ENCODE results near the gene TBC1D10B. TPM values are rescaled to one million over a fixed set of nuclear protein-coding genes. Genes with fewer than 3 reads are reported as not detected.

TBC1D10B gene
- total RNA-seq, 1 experiment from 2014 or later: 36.0 TPM

- Histone ChIP-seq H2AFZ (ENCODE audit: low read length) (no peak overlapping the region), H3K9ac (ENCODE audit: low read length) (no peak overlapping the region), H3K4me2 (ENCODE audit: low read length) (no peak overlapping the region), H4K20me1 (ENCODE audit: low read length) (no peaks in the 10 kb centered on the region), H3K36me3 (ENCODE audit: low read depth, low read length) (no peaks in the 10 kb centered on the region; the same call in 1 of the 2 replicates), H3K4me1 (ENCODE audit: insufficient read depth, low read length) (peaks cover 8% of the 10 kb centered on the region; the same call in 1 of the 2 replicates), H3F3A (ENCODE audit: low read length, unreplicated experiment) (no peaks in the 10 kb centered on the region), H3K79me2 (ENCODE audit: low read length) (peaks cover 33% of the 10 kb centered on the region), H3K9me2 (replicated peaks; ENCODE audit: low read length) (no peaks in the 10 kb centered on the region), H3K27me3 (ENCODE audit: low read length) (no peaks in the 10 kb centered on the region), H3K27ac (ENCODE audit: low read length) (no peak overlapping the region), H3K9me3 (ENCODE audit: low read length) (no peaks in the 10 kb centered on the region), H3K4me3 (ENCODE audit: low read length) (no peak overlapping the region)
- DNase-seq (no peak), ATAC-seq (no peak)
- intact Hi-C loops (cut with micrococcal nuclease): no loop called here
- no TSS peak for BruUV-seq (replicated peaks)
- POLR2A ChIA-PET (ENCODE audit: unreplicated experiment): no interaction called here
- CTCF ChIA-PET: no interaction called here
- TF ChIP-seq EZH2 (IDR thresholded peaks at IDR 0.05; ENCODE audit: low read length, unreplicated experiment) (no peak), EZH2phosphoT487 (IDR thresholded peaks at IDR 0.05; ENCODE audit: borderline replicate concordance, low read length) (no peak), CTCF (conservative IDR thresholded peaks at IDR 0.05; ENCODE audit: low read depth, low read length) (no peak)
Measured at GRCh38 chr16:30359871-30360170, 10.5 kb downstream of the TBC1D10B start.

GRCh38 chr16:30358990-30359870 is 11.1 kb downstream of the TBC1D10B start:
- ATAC-seq: no peak
- no peaks in the 10 kb centered on the region for H3F3A ChIP-seq (ENCODE audit: low read length, unreplicated experiment)
- H3K9ac ChIP-seq (ENCODE audit: low read length): no peak overlapping the region
- no peaks in the 10 kb centered on the region for H3K27me3 ChIP-seq (ENCODE audit: low read length)
- H3K4me2 ChIP-seq (ENCODE audit: low read length): no peak overlapping the region
- H2AFZ ChIP-seq (ENCODE audit: low read length): no peak overlapping the region
- H3K79me2 ChIP-seq (ENCODE audit: low read length): peaks cover 33% of the 10 kb centered on the region
- no peaks in the 10 kb centered on the region for H4K20me1 ChIP-seq (ENCODE audit: low read length)
- BruUV-seq (replicated peaks): no TSS peak
- POLR2A ChIA-PET (ENCODE audit: unreplicated experiment): no interaction called here
- no peaks in the 10 kb centered on the region; the same call in 1 of the 2 replicates for H3K36me3 ChIP-seq (ENCODE audit: low read depth, low read length)
- CTCF ChIA-PET: no interaction called here
- no peak overlapping the region for H3K4me3 ChIP-seq (ENCODE audit: low read length)
- intact Hi-C loops (cut with micrococcal nuclease): no loop called here
- peaks cover 8% of the 10 kb centered on the region; the same call in 1 of the 2 replicates for H3K4me1 ChIP-seq (ENCODE audit: insufficient read depth, low read length)
- no peaks in the 10 kb centered on the region for H3K9me3 ChIP-seq (ENCODE audit: low read length)
- H3K27ac ChIP-seq (ENCODE audit: low read length): no peak overlapping the region
- no peaks in the 10 kb centered on the region for H3K9me2 ChIP-seq (replicated peaks; ENCODE audit: low read length)
- TF ChIP-seq EZH2phosphoT487 (IDR thresholded peaks at IDR 0.05; ENCODE audit: borderline replicate concordance, low read length) (no peak), CTCF (conservative IDR thresholded peaks at IDR 0.05; ENCODE audit: low read depth, low read length) (no peak), EZH2 (IDR thresholded peaks at IDR 0.05; ENCODE audit: low read length, unreplicated experiment) (no peak)
- DNase-seq: no peak

- DNase-seq: no peak
- Histone ChIP-seq H3K9ac (ENCODE audit: low read length) (no peak overlapping the region), H3K36me3 (ENCODE audit: low read depth, low read length) (no peaks in the 10 kb centered on the region; the same call in 1 of the 2 replicates), H3F3A (ENCODE audit: low read length, unreplicated experiment) (no peaks in the 10 kb centered on the region), H2AFZ (ENCODE audit: low read length) (no peak overlapping the region), H3K9me2 (replicated peaks; ENCODE audit: low read length) (no peaks in the 10 kb centered on the region), H3K9me3 (ENCODE audit: low read length) (no peaks in the 10 kb centered on the region), H3K4me3 (ENCODE audit: low read length) (no peak overlapping the region), H3K4me1 (ENCODE audit: insufficient read depth, low read length) (peaks cover 15% of the 10 kb centered on the region), H3K27me3 (ENCODE audit: low read length) (no peaks in the 10 kb centered on the region), H3K79me2 (ENCODE audit: low read length) (peaks cover 34% of the 10 kb centered on the region), H3K4me2 (ENCODE audit: low read length) (no peak overlapping the region), H4K20me1 (ENCODE audit: low read length) (no peaks in the 10 kb centered on the region), H3K27ac (ENCODE audit: low read length) (no peak overlapping the region)
- no peak for TF ChIP-seq EZH2 (IDR thresholded peaks at IDR 0.05; ENCODE audit: low read length, unreplicated experiment)
- no peak for TF ChIP-seq EZH2phosphoT487 (IDR thresholded peaks at IDR 0.05; ENCODE audit: borderline replicate concordance, low read length)
- TF ChIP-seq CTCF (conservative IDR thresholded peaks at IDR 0.05; ENCODE audit: low read depth, low read length): no peak
- BruUV-seq (replicated peaks): no TSS peak
- CTCF ChIA-PET: no interaction called here
- ATAC-seq: no peak
- intact Hi-C loops (cut with micrococcal nuclease): no loop called here
- POLR2A ChIA-PET (ENCODE audit: unreplicated experiment): no interaction called here
Measured at GRCh38 chr16:30358577-30358936, 11.7 kb downstream of the TBC1D10B start.

Data from PC-3 (cell line).